ENCODE data around the gene PPM1A.
A peak's percentile ranks its signal among the peaks of the same experiment; 100 is the strongest.

Gene PPM1A

GRCh38 chr14:60248697-60249318 is at the start of gene PPM1A:
Gene PPM1A (plus strand): TSS chr14:60249221. CDS start chr14:60282704, 33,483 bp downstream.
- DNase-seq (ENCODE audit: low spot score): peak; percentile 96

DNA sequence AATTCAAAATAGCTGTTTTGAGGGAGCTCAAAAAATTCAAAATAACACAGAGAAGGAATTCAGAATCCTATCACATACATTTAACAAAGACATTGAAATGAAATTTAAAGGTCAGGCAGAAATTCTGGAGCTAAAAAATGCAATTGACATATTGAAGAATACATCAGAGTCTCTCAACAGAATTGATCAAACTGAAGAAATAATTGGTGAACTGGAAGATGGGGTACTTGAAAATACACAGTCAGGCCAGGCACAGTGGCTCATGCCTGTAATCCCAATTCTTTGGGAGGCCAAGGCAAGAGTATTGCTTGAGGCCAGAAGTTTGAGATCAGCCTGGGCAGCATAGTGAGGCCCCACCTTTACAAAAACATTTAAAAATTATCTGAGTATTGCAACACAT is 49.7 kb upstream of the PPM1A start:
- DNase-seq (ENCODE audit: low spot score): no peak

- no peak for DNase-seq (ENCODE audit: low spot score)
These were observed 44.7 kb upstream of the PPM1A start for GRCh38 chr14:60204104-60204842.

DNA sequence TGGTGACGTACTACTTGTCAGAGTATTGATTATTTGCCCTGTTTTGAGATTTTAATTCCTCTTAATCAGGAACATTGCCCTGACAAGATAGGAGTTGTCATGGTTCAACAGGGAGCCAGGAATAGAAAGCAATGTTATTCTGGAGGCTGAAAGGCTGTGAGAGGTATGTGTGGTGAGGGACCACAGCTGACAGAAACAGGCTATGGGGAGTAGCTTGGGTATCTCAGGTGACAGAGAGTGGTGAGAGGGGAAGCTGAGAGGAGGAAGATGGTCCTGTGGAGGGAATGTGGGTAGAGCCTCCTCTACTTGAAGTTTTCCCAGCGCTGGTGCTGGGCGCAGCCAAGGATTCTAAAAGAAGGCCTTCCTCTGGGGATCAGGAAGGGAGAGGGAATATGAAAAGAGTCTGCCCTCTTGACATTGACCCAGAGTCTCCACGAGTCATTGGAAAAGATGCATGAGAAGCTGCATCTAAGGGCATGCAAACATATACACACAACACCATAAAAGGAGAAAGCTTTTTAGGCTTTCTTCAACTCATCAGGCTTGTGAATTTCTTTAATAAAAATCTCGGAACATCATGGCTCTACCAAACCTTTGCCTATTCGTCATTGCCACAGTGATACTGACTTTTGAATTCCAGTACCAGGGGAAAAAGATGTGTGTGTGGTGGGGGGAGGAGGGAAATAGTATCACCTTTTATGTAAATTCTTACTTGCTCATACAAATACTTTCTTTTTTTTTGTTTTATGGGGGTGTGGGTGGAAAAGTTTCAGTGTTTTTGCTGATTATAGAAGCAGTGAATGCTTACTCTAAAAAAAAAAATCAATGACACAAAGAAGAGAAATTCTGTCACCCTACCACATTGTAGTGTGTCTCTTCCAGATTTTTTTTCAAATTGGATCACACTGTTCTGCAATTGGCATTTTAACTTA is 43.9 kb upstream of the PPM1A start:
- no peak for DNase-seq (ENCODE audit: low spot score)

DNA sequence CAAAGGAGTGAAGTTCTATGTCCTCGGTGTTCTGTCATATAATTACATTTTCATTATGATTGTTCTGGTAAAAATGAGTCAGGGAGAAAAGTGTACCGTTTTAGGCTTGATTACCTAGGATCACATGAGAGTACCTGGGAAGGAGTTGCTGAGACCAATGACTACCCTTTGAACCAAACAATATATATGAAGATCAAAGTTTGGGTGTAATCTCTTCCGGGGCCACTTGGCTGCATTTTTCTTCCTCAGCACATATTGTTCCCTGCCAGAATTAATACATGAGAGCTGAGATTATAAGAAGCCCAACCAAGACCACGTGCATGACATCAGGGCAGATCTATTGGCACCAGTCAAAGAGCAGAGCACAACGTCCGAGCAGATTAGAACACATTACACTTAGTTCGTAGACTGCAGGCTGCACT is 42.8 kb upstream of the PPM1A start:
- DNase-seq (ENCODE audit: low spot score): no peak

DNA sequence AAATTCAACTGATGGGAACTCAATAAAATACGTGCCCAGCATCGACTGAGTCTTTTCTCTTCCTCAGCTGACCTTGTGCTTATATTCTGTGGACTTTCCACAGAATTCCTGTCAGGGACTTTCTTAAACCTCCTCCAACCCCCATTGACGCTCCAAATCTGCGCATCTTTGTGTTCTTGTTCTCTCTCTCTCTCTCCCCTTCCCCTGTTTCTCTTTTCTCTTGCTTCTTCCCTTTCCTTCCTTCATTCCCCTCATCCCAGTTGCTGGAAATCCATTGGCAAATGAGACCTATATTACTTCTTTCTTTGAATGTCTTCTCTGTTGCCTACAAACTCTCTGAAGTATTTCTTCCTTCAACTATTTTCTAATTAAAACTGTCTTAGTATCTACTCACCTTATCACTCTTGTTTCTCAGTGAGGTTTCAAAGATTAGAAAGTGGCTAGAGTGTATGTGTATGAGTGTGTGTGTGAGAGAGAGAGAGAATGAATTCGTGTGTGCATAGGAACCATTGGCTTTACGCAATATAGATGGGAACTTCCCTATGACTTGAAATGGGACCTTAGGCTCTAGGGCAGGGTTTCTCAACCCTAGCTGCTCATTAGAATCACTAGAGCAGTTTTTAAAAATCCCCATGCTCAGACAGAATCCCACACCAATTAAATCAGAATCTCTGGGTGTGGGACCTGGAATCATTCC is 42.0 kb upstream of the PPM1A start:
- DNase-seq (ENCODE audit: low spot score): no peak

DNA sequence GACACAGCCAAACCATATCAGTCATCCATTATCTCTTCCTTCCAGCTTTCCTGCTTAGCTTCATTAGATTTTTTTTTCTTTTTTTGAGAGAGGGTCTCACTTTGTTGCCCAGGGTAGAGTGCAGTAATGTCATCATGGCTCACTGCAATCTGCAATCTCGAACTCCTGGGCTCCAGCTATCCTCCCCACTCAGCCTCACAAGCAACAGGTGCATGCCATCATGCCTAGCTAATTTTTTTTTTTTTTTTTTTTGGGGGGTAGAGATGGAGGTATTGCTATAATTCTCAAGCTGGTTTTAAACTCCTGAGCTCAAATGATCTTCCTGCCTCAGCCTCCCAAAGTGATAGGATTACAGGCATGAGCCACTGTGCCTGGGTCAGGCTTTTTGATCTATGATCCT is 38.3 kb upstream of the PPM1A start:
- no peak for DNase-seq (ENCODE audit: low spot score)

DNA sequence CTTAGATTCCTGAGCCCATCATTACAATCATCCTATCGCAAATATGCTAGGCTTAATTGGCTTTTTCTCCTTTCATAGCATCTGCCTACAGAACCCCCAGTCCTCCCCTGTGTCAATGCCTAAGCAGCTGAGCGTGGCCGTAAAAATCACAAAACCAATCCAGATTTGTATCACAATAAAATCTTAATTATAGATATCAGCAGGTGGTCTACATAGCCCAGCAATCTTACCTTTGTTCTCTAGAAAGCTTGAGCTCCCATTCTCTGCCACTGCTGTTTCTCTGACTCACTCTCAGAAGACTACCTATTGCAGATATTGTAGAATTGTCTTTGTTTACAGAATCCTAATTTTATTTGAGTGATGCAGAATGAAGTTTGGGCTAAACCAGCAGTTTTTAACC is 37.9 kb upstream of the PPM1A start:
- no peak for DNase-seq (ENCODE audit: low spot score)

DNA sequence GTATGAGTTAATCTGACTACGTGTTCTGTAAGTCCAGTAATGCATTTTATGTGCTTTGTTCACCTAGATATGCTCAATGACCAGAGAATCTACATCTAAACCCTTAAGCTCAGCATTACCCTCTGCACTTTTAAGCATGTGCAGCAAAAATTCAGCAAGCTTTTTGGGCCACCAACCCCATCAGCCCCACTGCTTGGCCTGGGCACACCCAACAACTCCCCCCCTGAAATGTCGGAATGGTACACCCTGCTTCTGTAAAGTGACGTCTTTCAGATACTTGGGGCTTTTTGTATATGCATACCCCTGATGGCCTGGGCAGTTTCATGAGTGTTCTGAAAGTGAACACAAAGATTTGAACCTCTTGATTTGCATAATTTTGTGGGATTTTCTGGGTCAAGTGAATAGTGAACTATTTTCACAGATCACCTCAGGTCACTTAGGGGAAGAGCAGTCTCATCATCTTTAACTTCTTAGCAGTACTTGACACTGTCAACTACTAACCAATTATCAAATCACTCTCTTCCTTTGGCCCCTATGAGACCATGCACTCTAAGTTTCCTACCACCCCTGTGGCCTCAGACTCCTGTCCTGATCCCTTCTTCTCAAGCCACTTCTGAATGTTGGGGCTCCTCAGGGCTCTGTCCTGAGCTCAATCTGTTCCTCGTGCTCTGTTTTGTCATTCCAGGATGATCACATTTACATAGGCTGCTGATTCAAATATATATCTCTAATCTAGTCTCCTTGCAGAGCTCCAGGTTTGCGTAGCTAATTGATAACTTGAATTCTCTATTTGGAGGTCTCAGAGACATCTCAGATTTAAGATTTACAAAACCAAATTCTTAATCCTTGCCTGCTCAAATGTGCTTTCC is 36.3 kb upstream of the PPM1A start:
- no peak for DNase-seq (ENCODE audit: low spot score)

DNA sequence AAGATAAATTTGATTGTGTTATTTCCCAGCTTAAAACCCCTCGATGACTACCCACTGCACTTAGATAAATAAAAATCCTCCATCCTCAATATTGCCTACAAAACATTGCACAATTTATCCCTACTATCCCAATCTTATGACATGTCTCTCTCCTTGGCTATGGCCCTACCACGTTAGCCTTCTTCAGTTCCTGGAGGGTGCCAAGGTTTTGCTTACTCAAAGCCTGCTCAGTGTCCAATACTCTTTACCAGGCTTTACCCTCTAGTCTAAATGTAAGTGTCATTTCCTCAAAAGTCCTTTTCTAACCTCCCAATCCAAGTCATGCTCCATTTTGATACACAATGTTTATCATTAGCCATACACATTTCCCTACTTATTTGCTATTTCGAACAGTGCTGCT is 35.0 kb upstream of the PPM1A start:
- DNase-seq (ENCODE audit: low spot score): no peak

GRCh38 chr14:60214415-60215126 is 34.5 kb upstream of the PPM1A start:
- no peak for DNase-seq (ENCODE audit: low spot score)

GRCh38 chr14:60215127-60215444 is 33.9 kb upstream of the PPM1A start:
- DNase-seq (ENCODE audit: low spot score): no peak

DNA sequence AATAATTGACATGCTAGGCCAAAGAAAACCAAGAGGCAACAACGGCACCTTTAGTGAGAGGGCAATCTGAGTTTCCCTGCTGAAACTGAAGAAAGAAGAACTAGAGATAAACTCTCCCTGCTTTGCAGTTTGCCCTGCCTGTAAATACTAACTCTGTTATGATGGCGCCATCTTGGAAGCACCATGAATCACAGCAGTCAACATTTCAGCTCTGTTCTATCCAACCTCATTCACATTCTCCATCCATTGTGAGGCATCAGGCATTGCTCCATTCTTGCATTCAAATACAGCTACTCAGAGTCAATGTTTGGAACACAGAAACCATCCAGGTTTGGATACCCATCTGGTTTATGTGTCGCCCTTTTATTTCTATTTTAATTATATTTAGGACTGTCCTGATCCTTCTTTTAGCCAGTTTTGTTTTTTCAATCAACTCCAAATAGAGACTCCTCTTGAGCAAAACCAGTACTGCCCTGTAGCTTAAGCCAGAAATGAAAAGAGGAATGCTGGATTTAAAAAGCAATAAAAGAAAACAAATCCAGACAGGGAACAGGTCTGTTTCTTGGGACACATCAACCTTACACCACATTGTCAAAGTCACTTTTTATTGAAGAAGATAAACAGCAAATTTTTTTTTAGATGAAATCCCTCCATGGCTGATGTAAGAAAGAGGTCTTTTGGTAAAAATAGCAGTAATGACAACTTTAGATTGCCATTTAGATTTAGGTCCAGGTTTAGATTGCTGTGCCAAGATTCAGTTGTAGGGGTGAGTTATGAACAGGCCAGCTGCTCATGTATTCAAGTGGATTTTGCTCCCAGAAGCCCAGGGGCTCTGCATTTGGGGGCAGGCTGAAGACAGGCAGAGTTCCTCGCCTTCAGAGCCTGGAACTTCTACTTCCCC is 33.3 kb upstream of the PPM1A start:
- no peak for DNase-seq (ENCODE audit: low spot score)

DNA sequence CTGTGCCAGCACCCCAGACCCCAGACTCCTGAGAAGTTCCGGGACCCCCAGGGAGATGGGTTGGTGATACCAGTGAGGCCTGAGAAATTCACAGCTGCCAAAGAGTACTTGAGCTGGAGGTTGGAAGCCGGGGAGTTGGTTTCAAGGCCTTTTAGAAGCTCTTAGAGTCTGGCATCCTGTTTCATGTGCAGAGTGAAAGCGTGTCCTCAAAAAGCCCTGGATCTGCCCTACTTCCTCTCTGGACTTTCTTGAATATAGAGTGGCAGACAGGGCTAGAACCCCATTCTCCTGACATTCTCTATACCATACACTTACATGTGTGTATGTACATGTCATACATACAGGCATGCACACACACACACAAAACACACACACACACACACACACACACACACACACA is 31.3 kb upstream of the PPM1A start:
- DNase-seq (ENCODE audit: low spot score): no peak

DNA sequence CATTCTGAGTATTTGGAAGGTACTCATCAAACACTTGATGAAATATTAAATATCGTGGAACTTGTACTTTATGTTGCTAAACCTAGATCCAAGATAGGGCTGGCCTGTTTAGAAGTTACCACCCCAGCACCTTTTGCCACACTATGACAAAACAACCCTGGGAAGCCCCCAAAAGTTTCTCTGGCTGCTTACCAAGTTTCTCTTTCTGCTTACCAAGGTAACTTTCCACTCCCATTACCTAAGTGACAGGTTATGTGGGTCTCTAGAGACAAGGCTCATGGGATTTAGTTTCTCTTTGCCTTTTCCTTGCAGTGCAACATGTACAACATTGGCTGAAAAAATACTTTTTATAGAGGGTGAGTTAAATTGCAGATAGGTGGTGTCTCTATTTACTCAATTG is 28.9 kb upstream of the PPM1A start:
- DNase-seq (ENCODE audit: low spot score): no peak

GRCh38 chr14:60220917-60221316 is 28.1 kb upstream of the PPM1A start:
- no peak for DNase-seq (ENCODE audit: low spot score)

DNA sequence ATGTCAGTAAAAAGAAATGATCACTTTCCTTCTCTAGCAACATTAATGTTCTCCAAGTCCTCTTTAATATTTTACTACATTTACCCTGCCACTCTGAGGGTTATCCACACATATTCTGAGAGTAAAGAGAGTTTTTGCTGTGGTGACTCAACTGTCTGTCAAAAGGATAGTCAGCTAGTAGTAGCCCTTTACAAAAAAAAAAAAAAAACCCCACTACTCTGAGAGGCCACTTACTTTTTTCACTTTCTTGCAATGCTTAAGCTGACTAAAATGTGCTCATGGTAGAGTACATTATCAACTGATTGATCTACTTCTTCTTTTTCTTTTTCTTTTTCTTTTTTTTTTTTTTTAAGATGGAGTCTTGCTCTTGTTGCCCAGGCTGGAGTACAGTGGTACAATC is 27.6 kb upstream of the PPM1A start:
- no peak for DNase-seq (ENCODE audit: low spot score)

DNA sequence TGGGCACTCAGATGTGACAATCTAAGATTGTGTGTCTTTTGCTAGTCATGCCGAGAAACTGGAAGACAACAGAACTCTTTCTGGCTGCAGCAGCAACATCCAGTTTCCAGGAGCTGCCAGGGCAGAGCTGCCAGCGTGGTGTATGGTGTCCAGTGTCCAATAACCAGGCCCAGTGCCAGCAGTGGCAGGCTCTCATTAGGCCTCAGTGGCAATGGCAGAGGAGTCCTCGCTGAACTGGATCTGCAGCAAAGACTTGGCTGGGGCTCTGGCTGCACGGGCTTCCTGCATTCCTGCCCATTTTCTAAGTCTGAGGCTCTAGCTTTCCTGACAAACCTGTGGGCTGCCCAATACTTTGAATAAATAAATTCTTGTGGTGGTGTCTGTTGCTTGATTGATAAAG is 26.2 kb upstream of the PPM1A start:
- no peak for DNase-seq (ENCODE audit: low spot score)

DNA sequence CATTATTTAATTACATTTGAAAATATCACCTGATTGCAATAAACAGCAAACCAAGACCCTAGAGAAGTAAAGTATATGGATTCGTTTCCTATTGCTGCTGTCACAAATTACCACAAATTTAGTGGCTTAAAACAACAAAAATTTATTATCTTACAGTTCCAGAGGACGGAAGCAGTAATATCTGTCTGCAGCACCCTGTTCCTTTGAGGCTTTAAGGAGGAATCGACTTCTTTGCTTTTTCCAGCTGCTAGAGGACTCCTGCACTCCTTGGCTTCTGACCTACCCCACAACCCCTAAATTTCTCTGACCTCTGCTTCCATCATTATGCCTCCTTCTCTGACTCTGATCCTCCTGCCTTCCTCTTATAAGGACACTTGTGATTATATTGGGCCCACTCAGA is 23.8 kb upstream of the PPM1A start:
- DNase-seq (ENCODE audit: low spot score): no peak

GRCh38 chr14:60226298-60226697 is 22.7 kb upstream of the PPM1A start:
- DNase-seq (ENCODE audit: low spot score): no peak

All from LoVo (cell line).